Activated CD8-positive, alpha-beta memory T cell treated with anti-CD3 and anti-CD28 coated beads for 1 hour (primary cell): ENCODE data around the gene ARHGEF10L.

ENCODE experiments used
- DNase-seq, 2 donors: peaks; one replicate each; pipeline ENCODE4 v3.0.0-alpha.2; 2020; ENCODE audit warnings: low read depth in 1 of 2; ENCODE audit errors: extremely low read depth in 1 of 2

Gene ARHGEF10L

DNA sequence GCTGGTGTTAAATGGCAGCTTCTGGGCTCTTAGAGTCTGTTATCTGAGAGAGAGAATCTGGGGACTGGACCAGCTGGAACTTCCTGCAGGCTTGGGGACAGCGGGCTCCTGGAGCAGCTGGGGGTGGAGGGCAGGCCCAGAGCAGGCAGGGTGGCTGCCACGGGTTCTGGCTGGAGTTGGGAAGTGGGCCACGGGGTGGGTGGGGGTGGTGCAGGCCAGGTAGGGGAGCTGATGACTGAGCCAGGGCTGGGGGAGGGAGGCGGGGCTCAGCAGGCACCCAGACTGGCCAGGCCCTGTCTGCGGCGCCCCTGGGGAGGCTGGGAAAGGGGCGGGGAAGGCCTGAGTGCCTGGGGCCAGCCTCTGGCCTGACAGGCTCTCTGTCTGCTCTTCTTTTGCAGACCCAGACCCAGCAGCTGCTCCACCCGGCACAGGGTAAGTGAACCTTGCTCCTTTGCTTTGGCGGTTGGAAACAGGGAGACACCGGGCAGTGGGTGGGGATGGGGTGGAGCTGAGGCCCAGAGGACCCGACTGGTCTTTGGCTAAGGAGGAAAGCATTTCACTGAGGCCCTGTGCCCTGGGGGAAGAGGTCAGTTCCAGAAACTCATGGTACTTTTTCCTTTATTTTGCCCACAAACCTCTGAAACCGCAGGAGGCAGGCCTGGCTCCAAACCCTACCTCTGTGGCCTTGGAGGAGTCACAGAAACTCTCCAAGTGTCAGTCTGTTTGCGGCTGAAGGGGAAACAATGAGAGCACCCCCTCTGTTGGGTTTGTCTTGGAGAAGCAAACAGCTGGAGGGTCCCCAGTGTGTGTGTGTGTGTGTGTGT lies 48.8 kb downstream of the ARHGEF10L start:
- DNase-seq: no peak

DNA sequence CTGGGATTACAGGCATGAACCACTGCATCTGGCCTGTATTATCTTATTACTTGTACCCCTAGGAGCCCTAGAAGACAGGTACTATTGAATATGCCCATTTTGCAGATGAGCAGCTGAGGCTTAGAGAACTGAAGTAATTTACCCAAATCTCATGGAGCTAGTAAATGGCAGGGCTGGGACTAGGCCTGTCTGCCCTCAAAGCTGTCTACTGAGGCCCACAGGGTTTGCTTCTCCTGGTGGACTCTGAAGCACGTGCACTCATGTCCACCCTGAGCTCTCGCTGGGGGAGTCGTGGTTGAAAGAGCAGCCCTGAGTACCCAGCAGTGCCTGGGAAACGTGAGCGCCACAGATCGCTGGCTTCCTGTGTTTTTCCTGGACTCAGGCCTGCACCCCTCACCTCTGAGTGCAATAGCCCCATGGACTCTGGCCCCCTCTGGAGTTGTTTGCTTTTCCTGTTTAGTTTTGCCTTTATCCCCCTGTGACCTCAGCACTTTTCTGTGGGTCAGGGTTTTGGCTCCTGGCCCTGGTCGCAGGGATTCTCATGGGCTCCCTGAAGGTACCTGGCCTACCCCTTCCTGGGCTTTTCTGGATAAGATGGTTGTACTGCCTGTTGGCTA lies 52.4 kb downstream of the ARHGEF10L start:
- DNase-seq: no peak

DNA sequence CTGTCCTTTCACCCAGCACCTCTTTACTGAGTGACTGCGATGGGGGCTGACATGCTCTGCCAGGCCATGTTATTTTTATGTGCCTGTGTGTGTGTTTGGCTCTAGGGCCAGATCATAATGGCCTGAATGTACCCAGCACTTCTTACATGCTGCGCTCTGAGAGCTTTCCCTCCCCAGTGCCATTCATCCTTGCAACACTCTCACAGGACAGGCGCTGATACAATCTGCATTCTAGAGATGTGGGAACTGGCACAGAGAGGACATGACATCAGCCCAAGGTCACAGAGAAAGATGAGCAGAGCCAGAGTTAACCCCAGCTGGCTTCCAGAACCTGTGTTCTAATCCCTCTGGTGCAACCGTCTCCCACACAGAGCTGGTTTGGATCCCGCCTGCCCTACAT lies 54.5 kb downstream of the ARHGEF10L start:
- no peak for DNase-seq

DNA sequence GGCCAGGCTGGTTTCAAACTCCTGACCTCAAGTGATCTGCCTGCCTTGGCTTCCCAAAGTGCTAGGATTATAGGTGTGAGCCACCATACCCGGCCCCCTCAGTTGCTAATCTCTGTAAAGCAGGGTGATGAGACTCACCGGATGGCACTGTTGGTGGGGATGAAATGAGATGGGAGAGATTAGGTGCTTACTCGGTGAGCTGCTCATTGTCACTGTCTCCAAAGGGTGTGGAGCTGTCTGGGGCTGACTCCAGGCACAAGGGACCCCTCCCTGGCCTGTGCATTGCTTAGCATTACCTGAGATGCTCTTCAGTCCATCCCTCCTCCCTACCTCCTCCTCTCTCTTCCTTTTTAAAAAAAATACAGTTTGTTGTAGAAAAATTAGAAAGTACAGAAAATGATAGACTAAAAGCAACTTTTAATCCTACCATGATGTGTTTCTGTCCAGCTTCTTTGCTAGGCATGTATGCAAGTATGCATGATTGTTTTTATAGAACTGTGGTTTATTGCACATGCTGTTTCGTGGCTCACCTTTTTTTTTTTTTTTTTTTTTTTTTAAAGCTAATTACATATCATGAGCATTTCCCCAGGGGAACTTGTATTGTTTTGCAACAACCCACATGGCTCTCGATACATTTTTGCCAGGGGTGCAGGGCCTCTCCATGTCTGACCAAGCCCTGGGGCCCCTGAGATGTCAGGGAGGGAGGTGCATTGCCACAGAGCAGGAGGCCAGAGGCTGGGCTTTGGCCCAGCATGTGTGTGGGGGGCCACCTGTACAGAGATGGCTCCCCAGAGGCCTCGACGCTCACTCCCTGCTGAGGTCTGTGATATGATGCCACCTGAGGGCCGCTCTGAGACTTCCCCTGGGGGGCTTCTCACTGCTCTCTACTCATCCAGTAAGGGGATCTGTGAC lies 55.4 kb downstream of the ARHGEF10L start:
- DNase-seq: no peak

DNA sequence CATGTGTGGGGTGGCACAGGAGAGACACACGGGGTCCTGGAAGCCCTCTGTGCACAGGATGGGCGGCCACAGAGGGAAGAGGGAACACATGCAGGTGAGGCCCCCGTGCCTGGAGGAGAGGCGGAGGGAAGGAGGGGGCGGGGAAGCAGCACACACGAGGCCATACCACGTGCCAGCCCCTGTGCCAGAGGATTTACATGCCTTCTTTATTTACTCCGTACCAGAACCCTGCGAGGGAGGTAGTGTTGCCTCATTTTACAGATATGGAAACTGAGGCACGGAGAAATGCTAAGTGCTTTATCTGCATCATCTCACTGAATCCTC lies 56.1 kb downstream of the ARHGEF10L start:
- no peak for DNase-seq

DNA sequence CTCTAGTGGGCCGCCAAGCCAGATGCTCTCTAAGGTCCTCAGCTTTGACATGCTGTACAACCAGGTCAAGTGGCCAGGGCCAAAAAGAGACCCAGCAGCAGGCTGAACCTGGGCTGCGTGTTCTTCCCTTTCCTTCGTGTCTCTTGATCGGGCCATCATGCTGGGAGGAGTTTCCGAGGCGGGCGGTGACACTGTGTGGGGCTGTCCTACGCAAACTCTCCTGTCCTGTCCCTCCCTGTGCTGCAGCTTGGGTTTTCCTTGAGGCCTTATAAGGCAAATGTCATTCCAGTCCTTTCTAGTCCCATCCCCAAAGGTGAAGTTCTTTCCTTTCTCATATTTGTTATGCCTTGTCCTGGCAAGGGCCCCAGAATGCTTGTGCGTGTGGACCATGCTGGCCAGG lies 56.7 kb downstream of the ARHGEF10L start:
- DNase-seq: no peak

DNA sequence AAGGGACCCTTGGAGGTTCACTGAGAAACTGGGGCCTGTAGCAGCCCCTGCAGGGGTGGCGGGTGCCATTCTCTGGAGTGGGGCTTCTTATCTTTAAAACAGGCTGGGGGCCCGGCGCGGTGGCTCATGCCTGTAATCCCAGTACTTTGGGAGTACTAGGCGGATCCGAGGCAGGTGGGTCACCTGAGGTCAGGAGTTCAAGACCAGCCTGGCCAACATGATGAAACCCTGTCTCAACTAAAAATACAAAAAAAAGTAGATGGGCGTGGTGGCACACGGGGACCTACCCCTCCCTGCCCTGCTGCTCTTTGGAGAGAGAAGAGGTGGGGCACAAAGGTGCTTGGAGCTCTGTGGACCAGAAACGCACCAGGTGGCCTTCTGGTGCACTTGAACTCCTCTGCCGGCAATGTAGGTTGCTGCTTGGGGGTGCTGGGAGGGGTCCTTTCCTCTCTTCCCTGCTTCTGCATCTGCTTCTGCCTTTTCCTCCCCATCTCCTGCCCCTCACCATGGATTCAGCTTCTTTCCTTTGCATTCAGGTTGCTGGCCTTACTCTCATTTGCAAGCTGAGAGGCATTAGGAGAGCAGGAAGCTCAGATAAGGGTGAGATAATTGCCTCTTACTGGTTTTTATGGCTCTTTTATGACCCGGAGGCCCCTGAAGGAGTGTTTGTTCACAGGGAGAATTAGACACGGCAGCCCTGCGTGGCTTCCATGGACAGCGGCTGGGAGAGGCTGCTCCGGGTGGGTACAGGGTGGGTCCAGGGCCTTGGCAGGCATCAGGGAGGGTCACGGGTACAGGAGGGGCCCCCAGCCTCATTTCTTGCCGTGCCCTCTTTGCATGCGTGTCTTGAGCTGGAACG lies 57.4 kb downstream of the ARHGEF10L start:
- no peak for DNase-seq

DNA sequence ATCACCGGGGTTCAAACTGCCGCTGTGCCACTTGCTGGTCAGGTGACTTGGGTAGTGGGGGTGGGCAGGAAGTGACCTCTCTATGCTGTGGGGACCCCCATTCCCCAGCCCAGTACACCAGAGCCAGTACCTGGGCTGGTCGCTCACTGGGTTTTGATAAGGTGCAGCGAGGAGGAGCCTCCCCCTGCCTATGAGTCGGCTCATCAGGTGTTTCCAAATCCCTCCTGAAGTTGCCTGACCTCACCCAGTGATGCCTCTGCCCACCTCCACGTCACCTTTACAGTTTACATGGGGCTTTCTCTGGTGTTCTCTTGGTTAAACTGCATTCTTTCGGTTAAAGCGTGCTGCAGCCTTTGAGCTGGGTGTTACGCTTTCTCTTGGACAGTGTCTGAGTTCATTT lies 58.2 kb downstream of the ARHGEF10L start:
- DNase-seq: no peak

DNA sequence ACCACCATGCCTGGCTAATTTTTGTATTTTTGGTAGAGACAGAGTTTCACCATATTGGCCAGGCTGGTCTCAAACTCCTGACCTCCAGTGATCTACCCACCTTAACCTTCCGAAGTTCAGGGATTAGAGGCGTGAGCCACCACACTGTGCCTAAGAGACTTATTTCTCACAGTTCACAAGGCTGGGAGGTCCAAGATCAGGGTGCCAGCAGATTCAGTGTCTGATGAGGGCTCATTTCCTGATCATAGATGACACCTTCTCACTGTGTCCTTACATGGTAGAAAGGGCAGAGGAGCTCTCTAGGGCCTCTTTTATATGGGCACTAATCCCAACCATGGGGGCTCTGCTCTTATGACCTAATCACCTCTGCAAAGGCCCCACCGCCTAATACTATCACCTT lies 58.8 kb downstream of the ARHGEF10L start:
- no peak for DNase-seq

DNA sequence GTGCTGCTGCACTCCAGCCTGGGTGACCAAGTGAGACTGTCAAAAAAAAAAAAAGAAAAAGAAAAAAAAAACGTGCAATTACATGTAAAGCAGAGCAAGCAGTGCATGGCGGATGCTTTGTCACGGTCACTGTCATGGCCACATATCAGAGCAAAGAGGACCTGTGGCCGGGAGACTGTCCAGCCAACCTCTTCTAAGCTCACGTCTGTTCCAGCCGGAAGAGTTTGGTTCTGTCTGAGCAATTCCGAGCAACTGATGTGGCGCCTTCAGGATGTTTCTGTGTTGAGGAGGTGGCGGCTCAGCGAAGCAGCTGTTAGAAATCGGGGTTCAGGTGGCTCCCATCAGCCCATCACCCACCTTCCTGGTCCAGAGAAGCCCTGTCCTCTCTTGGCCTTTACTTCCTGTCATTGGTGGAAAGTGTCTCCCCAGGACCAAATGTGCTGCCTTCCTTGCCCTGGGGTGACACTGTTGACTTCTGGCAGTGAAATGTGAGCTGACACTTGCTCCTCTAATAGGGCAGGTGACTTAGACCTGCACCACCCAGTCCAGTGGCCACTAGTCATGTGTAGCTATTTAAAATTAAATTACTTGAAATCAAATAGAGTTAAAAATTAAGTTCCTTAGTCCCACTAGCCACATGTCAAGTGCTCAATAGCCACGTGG lies 59.9 kb downstream of the ARHGEF10L start:
- DNase-seq: no peak

DNA sequence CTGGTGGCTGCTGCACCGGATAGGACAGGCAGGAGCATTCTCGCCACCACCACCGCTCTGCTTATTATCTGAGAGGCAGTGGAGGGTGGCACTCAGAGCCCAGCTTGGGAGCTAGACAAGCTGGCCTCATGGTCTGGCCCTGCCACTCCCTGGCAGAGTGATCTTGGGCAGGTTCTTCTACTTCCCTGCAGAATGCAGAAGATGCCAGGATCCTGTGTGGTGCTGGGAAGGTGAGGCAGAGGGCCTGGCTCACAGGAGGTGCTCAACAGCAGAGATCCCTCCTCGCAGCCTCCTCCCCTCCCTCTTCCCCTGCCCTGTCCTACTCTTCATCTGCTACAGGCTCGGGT lies 60.4 kb downstream of the ARHGEF10L start:
- no peak for DNase-seq

DNA sequence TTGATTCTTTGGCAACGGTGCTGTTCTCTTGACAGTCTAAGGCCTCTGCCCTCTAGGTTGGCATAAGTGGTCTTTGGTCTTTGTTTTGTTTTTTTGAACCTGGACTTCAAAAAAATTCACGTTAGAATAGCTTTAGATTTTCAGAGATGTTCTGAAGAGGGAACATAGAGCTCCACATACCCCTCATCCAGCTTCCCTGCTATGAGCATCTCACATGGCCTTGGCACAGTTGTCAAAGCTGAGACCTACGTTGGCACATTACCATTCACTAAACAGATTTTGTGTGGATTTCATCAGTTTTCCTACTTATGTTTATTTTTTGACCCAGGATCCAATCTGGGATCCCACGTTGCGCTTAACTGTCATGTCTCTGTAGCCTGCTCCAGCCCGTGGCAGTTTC lies 60.8 kb downstream of the ARHGEF10L start:
- DNase-seq: no peak

DNA sequence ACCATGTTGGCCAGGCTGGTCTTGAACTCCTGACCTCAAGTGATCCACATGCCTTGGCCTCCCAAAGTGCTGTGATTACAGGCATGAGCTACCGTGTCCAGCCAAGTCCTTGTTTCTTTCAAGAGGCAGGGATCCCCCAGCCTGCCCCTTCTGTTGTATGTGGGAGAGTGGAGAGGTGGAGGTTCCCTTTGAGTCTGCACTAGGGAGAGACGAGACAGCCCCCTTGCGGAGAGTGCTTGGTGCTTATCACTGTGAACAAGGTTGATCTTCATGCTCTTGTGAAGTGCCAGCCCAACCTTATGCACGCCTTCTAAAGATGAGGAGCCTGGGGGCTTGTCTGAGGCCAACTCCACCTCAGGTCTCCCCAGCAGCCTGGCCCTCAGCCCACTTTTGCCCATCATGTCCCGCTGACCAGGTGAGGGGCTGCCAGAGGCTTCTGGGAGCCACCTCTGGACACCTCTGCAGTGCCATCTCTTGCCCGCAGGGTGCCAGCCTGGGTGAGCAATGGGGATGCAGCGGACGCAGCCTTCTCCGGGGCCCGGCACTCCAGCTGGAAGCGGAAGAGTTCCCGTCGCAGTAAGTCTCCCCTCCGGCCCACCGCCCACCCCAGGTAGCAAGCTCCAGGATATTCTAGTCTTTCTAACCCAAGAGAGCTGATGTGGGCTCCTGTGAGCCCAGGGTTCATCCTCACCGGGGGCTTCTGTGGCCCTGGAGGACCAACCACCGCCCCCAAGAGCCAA lies 62.3 kb downstream of the ARHGEF10L start:
- no peak for DNase-seq

DNA sequence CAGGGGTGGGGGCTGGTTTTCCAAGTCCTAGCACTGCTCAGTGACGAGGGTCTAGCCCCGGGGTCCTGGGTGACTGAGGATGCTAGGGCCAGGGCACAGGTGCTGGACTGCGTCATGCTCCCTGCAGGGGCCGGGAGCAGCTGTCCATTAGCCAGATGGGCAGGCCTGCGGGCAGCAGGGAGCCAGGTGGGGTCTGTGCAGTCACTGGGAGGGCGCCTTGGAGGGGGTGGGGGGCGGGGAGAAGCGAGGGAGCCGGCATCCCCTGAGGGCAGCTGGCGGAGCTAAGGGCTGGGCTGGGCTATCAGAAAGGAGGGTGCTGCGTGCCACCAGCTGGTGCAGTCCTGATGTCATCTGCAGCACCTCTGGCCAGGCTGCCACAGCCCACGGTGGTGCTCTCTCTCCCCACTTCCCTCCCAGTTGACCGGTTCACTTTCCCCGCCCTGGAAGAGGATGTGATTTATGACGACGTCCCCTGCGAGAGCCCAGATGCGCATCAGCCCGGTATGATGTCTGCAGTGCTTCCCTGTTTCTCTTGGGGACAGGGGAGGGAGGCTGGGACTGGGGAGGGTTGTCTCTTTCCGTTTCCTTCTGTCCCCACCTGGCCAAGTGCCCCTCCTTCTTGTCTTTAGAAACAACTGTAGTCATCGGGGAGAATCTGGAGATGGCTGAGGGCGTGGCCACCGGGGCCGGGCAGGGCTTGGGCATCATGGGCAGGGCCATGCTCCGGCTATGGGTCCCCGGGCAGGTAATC lies 63.8 kb downstream of the ARHGEF10L start:
- DNase-seq: no peak

DNA sequence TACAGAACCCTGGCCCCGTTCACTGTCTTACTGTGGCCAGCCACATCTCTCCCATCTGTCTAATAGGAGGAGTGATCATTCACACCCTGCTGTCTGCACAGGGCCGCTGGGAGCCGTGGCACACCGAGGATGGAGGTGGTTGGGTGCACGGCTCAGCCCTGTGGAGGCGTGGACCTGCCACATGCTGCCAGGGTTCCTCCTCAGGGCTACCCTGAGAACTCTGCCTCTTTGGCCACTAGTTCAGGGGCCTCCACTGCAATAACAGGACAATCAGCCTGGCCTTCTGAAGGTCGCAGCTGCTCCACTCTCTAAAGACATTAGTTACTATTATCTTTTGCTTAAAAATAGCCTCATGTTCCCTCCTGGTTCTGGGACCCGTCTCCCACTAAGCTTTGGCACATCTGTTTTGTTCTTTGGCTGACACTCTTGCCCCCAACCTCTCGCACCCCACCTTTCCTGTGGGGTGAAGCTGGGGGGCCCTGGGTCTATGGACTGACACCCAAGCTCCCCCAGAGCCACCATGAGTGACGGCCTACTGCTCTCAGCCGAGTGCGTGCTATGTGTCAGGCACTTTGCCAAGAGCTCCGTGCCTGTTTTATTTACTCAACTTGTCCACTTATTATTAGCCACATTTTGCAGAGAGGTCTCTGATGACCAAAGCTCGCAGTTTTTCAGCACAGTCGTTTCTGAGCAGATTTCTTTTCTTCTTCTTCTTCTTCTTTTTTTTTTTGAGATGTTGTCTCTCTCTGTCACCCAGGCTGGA lies 66.3 kb downstream of the ARHGEF10L start:
- no peak for DNase-seq

DNA sequence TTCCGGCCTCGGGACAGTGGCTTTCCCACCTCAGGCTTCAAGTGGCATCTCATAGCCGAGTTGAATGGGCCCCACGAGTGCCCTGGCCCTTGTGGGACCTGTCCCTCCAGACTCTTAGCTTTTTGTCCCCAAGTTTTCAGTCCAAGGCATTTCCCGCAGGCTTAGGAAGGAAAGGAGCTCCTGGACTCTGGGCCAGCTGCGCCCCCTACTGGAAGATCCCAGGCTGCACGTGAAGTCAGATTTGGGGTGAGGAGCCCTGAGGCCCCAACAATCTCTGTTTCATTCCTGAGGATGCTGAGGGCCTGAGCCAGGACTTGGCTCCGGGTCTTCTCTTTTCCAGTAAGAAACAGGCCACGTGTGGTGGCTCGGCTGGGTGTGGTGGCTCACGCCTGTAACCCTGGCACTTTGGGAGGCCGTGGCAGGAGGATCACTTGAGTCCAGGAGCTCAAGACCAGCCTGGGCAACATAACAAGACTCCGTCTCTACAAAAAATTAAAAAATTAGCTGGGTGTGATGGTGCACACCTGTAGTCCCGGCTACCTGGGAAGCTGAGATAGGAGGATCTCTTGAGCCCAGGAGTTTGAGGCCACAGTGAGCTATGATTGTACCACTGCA lies 67.4 kb downstream of the ARHGEF10L start:
- DNase-seq: peak in 1 of 2 donors; percentile 5

DNA sequence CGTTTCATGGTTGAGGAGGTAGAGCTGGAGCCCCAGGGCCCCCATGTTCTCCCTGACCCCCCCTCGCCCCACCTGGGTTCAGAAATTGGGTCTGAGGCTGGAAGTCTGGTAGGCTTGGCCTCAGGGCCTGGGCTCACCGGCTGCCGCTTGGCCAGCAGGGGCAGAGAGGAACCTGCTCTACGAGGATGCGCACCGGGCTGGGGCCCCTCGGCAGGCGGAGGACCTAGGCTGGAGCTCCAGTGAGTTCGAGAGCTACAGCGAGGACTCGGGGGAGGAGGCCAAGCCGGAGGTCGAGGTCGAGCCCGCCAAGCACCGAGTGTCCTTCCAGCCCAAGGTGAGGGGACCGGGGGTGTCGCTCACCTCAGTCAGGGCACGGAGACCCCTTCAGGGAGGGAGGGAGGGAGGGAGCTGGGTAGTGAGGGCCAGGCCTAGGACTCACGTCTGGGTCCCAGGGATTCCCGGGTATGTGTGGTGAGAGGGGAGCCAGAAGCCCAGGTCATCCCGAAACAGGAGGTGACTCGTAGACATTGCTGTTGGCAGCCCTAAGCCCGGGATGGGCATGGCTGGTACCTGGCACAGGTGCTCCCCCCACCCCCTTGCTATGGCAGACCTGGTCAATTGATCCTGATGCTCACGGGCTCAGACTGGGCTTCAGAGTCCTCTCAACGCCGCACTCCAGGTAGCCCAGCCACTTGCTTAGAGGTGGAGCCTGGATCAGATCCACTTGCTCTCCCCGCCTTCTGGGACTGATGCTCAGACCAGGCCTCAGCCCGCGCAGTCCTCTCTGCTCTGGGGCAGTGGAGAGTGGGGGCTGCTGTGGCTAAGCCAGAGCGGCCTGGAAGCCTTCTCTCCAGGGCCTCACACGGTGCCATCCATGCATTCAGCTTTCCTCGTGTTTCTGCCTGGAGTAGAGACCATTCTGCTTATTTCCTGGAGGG lies 68.4 kb downstream of the ARHGEF10L start:
- no peak for DNase-seq
